ENCODE results near the gene PHF13. TPM values are rescaled to one million over a fixed set of nuclear protein-coding genes. Genes with fewer than 3 reads are reported as not detected.

The PHF13 gene
- total and polyA plus RNA-seq, 9 of the 15 experiments (the other 6 are each of a cell fraction or from before 2014, with no cell fraction given) = 1.8 to 36.1 (median 11.7) TPM

GRCh38 chr1:6624710-6625583 is 11.4 kb downstream of the PHF13 start, which contains the start of gene THAP3 (continued):
- TF ChIP-seq NONO (IDR thresholded peaks at IDR 0.05; ENCODE audit: low read depth in 2 of 2, low read length in 1 of 2) (peak in 1 of 2 experiments; percentile 92; a peak in 2 of 4 replicates), CEBPB (tag; IDR thresholded peaks at IDR 0.05) (no peak), ETS1 (conservative IDR thresholded peaks at IDR 0.05; ENCODE audit: control insufficient read depth, low read depth, low read length) (peak; percentile 64), KHSRP (IDR thresholded peaks at IDR 0.05) (peak; percentile 53; the same call in 1 of the 2 replicates), CTCF (IDR thresholded peaks at IDR 0.05 in 2 of 3, conservative IDR thresholded peaks at IDR 0.05 in 1 of 3; ENCODE audit: insufficient read depth in 2 of 3, low read depth in 1 of 3, low read length in 3 of 3) (peak; percentile 20 to 29 (median 25); a peak in 3 of 6 replicates), KLF13 (tag; IDR thresholded peaks at IDR 0.05; ENCODE audit: borderline replicate concordance, low read depth) (peak; percentile 21; the same call in 1 of the 2 replicates), ZKSCAN1 (IDR thresholded peaks at IDR 0.05; ENCODE audit: low read depth, low read length) (no peak), CXXC5 (CRISPR knock-in tag; IDR thresholded peaks at IDR 0.05) (peak; percentile 70)
- TF ChIP-seq, protein P1, sequence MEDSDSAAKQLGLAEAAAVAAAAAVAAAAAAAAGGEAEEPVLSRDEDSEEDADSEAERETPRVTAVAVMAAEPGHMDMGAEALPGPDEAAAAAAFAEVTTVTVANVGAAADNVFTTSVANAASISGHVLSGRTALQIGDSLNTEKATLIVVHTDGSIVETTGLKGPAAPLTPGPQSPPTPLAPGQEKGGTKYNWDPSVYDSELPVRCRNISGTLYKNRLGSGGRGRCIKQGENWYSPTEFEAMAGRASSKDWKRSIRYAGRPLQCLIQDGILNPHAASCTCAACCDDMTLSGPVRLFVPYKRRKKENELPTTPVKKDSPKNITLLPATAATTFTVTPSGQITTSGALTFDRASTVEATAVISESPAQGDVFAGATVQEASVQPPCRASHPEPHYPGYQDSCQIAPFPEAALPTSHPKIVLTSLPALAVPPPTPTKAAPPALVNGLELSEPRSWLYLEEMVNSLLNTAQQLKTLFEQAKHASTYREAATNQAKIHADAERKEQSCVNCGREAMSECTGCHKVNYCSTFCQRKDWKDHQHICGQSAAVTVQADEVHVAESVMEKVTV (CRISPR knock-in tag; IDR thresholded peaks at IDR 0.05) = no peak
- TF ChIP-seq, protein P2, sequence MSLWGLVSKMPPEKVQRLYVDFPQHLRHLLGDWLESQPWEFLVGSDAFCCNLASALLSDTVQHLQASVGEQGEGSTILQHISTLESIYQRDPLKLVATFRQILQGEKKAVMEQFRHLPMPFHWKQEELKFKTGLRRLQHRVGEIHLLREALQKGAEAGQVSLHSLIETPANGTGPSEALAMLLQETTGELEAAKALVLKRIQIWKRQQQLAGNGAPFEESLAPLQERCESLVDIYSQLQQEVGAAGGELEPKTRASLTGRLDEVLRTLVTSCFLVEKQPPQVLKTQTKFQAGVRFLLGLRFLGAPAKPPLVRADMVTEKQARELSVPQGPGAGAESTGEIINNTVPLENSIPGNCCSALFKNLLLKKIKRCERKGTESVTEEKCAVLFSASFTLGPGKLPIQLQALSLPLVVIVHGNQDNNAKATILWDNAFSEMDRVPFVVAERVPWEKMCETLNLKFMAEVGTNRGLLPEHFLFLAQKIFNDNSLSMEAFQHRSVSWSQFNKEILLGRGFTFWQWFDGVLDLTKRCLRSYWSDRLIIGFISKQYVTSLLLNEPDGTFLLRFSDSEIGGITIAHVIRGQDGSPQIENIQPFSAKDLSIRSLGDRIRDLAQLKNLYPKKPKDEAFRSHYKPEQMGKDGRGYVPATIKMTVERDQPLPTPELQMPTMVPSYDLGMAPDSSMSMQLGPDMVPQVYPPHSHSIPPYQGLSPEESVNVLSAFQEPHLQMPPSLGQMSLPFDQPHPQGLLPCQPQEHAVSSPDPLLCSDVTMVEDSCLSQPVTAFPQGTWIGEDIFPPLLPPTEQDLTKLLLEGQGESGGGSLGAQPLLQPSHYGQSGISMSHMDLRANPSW (CRISPR knock-in tag; IDR thresholded peaks at IDR 0.05) = 0 out of 2 replicates have a peak, but pooled peaks have one; percentile 69
- TF ChIP-seq, protein P3, sequence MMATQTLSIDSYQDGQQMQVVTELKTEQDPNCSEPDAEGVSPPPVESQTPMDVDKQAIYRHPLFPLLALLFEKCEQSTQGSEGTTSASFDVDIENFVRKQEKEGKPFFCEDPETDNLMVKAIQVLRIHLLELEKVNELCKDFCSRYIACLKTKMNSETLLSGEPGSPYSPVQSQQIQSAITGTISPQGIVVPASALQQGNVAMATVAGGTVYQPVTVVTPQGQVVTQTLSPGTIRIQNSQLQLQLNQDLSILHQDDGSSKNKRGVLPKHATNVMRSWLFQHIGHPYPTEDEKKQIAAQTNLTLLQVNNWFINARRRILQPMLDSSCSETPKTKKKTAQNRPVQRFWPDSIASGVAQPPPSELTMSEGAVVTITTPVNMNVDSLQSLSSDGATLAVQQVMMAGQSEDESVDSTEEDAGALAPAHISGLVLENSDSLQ (IDR thresholded peaks at IDR 0.05) = peak; percentile 91

Measured in K562 (cell line).